ENCODE results near the gene MAST4. TPM values are rescaled to one million over a fixed set of nuclear protein-coding genes. Genes with fewer than 3 reads are reported as not detected.

MAST4 gene
- total and polyA plus RNA-seq, 12 donors, result 29.6 to 93.3 (median 76.6) TPM

DNA sequence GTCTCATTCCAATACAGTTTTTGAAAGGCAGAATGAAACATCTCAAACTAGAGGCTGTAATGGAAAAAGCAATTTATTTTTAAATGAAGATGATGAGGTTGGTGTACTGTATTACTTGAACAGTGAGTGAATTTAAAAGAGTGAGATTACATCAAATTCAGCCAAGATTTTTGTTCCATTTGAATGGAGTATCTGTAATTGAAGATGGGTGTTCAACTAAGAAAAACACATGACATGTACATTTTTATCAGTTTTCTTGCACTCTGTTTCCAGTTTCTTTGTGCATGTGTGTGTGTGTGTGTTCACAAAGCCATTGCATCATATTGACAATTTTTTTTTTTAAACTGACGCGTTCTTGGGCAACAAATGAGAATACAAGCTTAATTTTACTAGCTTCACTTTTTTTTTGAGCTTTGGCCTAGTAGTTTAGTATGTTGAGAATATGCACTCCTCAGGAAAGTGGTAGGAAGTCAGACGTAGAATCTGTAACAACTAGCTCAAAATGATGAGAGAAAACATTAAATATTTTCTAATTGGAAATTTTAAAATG lies 243.5 kb downstream of the MAST4 start:
- TF ChIP-seq, protein P1, sequence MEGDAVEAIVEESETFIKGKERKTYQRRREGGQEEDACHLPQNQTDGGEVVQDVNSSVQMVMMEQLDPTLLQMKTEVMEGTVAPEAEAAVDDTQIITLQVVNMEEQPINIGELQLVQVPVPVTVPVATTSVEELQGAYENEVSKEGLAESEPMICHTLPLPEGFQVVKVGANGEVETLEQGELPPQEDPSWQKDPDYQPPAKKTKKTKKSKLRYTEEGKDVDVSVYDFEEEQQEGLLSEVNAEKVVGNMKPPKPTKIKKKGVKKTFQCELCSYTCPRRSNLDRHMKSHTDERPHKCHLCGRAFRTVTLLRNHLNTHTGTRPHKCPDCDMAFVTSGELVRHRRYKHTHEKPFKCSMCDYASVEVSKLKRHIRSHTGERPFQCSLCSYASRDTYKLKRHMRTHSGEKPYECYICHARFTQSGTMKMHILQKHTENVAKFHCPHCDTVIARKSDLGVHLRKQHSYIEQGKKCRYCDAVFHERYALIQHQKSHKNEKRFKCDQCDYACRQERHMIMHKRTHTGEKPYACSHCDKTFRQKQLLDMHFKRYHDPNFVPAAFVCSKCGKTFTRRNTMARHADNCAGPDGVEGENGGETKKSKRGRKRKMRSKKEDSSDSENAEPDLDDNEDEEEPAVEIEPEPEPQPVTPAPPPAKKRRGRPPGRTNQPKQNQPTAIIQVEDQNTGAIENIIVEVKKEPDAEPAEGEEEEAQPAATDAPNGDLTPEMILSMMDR (IDR thresholded peaks at IDR 0.05), result no peak
- Histone ChIP-seq H3K27ac (no peak overlapping the region), H3K4me3 (no peak overlapping the region), H3K36me3 (no peaks in the 10 kb centered on the region), H3K4me1 (peaks cover 0 to 46% (median 30%) of the 10 kb centered on the region in 9 donors), H3K9me3 (no peaks in the 10 kb centered on the region), H3K27me3 (no peaks in the 10 kb centered on the region)
- intact Hi-C loops (cut with DNase I), result no loop called here
- 81 to 88% methylated on average over 3 of the region's 3 CpGs for WGBS, 2 donors
- DNase-seq, result no peak
- no peak for ATAC-seq

DNA sequence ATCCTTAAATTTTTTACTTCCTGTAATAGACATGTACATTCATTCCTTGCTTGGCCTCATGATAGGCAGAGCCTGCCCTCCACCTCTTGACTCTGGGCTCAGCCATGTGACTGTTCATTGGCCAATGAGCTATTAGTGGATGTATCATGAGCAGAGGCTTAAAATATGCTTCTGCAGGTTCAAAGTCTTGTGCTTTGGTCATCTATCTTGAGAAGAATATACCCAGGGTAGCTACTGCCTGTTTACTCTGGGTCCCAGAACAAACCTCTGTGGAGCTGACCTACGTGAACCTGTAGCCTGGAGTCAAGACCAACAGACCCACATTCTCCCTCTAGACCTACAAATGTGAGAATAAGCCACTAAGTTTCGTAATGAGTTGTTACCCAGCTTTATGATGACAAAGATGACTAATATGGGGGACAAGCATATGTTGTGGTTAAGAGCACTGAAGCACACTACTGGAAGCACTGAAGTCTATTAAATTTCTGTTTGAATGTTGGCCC lies 244.4 kb downstream of the MAST4 start:
- ATAC-seq (no peak), DNase-seq (no peak)
- no peaks in the 10 kb centered on the region for H3K36me3 ChIP-seq
- H3K27ac ChIP-seq, result no peak overlapping the region
- peaks cover 0 to 46% (median 26%) of the 10 kb centered on the region in 9 donors for H3K4me1 ChIP-seq
- 68 to 89% methylated on average over 2 of the region's 2 CpGs for WGBS, 2 donors
- TF ChIP-seq, protein P1 (IDR thresholded peaks at IDR 0.05), result no peak
- H3K9me3 ChIP-seq, result no peaks in the 10 kb centered on the region
- intact Hi-C loops (cut with DNase I), result no loop called here
- H3K4me3 ChIP-seq, result no peak overlapping the region
- no peaks in the 10 kb centered on the region for H3K27me3 ChIP-seq

DNA sequence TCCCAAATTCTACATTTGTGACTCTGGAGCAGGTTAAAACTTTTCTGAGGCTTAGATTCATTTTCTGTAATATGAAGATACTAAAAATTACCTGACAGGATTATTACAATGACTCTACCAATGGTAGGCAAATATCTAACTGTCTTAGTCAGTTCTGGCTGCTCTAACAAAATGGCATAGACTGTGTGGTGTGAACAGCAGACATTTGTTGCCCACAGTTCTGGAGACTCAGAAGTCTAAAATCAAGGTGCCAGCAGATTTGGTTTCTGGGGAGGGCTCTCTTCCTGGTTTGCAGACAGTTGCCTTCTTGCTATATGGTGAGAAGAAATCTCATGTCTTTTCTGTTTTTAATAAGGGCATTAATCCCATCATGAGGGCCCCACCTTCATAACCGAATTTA lies 245.1 kb downstream of the MAST4 start:
- Histone ChIP-seq H3K9me3 (no peaks in the 10 kb centered on the region), H3K27ac (no peak overlapping the region), H3K27me3 (no peaks in the 10 kb centered on the region), H3K36me3 (no peaks in the 10 kb centered on the region), H3K4me1 (peaks cover 0 to 39% (median 22%) of the 10 kb centered on the region in 9 donors), H3K4me3 (no peak overlapping the region)
- WGBS, 2 donors, result 96 to 97% methylated on average over 1 of the region's 1 CpG
- intact Hi-C loops (cut with DNase I), result no loop called here
- DNase-seq (no peak), ATAC-seq (no peak)
- TF ChIP-seq, protein P1 (IDR thresholded peaks at IDR 0.05), result no peak

DNA sequence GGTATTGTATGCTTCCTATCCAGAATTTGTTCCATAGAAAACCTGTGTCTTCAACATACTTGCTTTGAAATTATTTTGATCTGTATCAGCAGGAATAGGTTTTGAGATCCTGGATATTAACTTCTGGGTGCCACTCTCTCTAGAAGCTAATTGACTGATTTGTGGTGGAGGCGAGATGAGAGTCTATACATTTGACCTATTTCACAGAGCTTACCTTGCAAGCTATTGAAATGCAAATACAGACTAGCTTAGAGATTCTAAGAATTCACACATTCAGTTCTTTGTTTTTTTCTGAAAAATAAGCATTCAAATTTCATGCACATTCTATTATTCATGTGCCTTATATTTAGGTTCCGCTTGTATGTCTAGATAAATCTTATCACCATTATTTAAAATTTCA lies 246.3 kb downstream of the MAST4 start:
- no peak for DNase-seq
- Histone ChIP-seq H3K9me3 (no peaks in the 10 kb centered on the region), H3K36me3 (no peaks in the 10 kb centered on the region), H3K27ac (peak overlapping the region in 2 of 10 donors; percentile 32 to 73), H3K27me3 (no peaks in the 10 kb centered on the region), H3K4me1 (peaks cover 0 to 35% (median 17%) of the 10 kb centered on the region in 9 donors), H3K4me3 (no peak overlapping the region)
- TF ChIP-seq, protein P1 (IDR thresholded peaks at IDR 0.05), result no peak
- intact Hi-C loops (cut with DNase I), result no loop called here
- no peak for ATAC-seq
- 98 to 99% methylated on average over 2 of the region's 2 CpGs for WGBS, 2 donors
